NCI-H748 treated with DMSO at 0.1 percent for 48 hours (cell line): ENCODE measurements around the gene FAM228B.
A peak's percentile ranks its signal among the peaks of the same experiment; 100 is the strongest.
"Not testable (repeated sequence)": the region's sequence is repeated elsewhere in the genome, so short reads cannot be mapped to it uniquely, and the experiment has no call there.

Source experiments
- DNase-seq: peaks from one replicate; lab custom pipeline; 2025; lab: John Stamatoyannopoulos, UW

Gene FAM228B

GRCh38 chr2:24123195-24123921 is at the start of gene FAM228B, which contains the start of gene PFN4:
FAM228B (plus strand) TSS chr2:24123469; CDS start chr2:24124362, 893 bp downstream.
PFN4 (minus strand) TSS chr2:24123334; CDS start chr2:24122535, 799 bp downstream.
- DNase-seq, result peak; percentile 65

- no peak for DNase-seq
Observed at GRCh38 chr2:24073816-24074215, 49.5 kb upstream of the FAM228B start.

- DNase-seq, result no peak
Observed at GRCh38 chr2:24075259-24075658, 48.0 kb upstream of the FAM228B start.

DNA sequence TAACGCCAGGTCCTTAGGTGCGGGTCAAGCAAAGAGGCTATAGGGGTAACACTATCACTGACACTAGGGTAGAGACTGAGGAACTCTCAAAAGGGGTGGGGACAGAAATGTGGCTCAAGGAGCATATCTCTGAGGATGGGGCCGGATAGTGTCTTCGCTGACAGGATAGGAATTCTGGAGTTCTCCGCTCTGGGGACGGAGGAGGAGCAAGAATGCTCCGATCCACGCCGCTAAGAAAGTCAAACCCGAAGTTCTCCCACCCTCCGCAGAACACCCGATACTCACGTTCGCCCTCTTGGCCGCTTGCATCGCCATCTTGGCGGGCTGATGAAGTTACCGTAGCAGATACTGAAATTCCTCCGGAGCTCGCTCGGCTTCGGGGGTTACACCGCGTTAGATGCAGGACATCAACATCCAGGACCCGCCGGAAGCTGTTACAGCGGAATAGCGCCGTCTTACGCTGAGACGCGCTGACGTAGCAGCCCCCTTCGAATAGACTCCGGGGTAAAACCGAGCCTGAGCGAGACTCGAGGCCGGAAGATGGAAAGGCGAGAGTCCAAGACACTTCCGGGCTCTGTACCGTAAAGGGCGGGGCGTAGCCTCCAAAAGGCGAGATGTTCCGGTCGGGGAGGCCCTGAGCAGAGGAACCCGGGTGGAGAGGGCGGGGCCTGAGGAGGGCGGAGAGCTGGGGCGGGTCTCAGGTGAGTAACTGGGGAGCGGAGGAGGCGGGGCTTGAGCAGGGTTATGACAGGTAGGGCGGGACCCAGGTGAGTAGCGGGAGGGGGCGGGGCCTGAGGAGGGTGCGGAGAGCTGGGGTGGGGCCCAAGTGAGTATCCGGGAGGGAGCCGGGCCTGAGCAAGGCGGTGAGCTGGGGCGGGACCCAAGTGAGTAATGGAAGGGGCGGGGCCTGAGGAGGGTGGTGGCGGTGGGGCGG is 47.1 kb upstream of the FAM228B start, which contains the start of gene SF3B6:
Gene SF3B6 (minus strand): TSS at position 412 of the 934 bp plus-strand sequence. CDS start 97 bp downstream, at position 315.
- peak; percentile 99 for DNase-seq

- DNase-seq, result no peak
Observed at GRCh38 chr2:24076849-24077534, 46.3 kb upstream of the FAM228B start.

DNA sequence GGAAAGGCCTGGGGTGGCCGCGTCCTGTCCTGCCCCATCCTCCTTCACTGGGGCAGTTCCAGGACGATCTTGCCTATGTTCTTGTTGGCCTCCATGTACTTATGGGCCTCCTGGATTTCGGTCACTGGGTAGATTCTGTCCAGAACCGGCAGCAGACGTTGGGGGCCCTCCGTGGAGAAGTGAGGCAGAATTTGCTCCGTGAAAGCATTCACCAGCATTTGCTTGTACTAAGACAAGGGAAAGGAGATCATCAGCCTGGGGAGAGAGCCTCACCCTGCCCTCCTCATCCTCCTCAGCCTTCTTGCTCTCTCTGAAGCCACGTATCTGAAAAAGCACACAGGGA is 45.8 kb upstream of the FAM228B start:
- no peak for DNase-seq

DNA sequence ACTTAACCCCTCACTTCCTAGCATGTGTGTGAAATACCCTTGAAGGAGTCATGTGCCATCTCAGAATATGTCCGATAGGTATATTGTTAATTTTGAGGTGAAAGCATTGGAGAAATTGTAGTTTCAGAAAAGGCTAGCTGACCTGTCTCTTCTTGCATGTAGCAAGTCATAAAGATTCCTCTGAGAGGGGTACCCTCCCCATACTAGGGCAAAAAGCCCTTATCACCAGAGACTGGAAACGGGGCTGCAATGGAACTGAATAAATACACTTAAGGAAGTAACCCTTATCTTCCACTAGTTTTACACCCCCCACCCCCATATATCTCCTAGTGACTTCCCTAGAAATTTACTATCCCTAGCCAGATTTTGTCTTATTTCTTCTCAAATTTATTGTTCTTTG is 45.4 kb upstream of the FAM228B start:
- no peak for DNase-seq

DNA sequence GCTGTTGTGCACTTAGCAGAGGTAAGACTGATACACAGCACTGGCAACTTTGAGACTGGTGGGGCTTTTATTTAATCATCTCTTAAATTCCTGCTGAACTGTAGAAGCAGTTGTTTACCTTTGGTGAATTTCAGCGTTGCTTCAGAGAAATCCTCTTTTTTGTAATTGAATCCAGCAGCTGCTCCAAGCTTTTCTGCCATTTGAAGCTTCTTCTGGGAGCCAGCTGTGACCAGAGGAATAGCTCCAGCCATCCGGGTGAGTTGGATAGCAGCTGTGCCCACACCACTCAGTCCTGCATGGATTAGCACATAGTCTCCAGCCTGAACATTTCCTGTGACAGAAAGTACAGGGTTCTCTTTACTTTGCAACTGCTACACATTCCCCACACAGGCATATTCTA is 42.6 kb upstream of the FAM228B start:
- DNase-seq, result no peak

DNA sequence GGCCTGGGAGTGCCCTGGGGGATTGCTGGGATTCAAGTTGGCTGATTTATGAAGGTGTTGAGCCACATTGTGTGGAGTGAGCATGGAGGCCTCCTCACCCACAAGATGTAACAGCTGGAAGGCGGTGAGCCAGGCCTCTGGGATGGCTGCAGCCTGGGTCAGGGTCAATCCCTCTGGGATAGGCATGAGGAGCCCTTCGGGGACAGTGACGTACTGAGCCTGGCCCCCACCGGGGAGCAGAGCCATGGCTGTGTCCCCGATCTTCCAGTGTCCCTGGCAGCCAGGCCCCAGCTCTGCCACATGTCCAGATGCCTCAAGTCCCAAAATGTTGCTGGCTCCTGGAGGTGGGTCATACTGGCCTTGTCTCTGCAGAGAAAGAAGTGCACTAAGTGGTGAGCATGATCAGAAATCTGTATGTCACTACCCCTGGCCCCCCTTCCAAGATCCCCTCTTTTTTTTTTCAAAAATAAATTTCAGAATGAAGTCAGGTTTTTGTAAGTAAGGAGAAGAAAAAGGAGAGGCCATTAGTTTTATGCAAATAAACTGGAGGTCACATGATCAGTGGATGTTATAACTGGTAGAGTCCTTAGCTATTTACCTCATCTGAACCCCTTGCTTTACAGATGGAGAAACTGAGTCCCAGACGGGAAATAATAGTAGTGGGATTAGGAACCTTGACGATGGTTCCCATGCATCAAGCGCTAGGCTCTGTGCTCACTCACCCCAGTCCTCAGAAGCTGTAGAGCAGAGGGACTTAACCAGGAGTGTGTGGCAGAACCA is 40.3 kb upstream of the FAM228B start:
- DNase-seq, result no peak

DNA sequence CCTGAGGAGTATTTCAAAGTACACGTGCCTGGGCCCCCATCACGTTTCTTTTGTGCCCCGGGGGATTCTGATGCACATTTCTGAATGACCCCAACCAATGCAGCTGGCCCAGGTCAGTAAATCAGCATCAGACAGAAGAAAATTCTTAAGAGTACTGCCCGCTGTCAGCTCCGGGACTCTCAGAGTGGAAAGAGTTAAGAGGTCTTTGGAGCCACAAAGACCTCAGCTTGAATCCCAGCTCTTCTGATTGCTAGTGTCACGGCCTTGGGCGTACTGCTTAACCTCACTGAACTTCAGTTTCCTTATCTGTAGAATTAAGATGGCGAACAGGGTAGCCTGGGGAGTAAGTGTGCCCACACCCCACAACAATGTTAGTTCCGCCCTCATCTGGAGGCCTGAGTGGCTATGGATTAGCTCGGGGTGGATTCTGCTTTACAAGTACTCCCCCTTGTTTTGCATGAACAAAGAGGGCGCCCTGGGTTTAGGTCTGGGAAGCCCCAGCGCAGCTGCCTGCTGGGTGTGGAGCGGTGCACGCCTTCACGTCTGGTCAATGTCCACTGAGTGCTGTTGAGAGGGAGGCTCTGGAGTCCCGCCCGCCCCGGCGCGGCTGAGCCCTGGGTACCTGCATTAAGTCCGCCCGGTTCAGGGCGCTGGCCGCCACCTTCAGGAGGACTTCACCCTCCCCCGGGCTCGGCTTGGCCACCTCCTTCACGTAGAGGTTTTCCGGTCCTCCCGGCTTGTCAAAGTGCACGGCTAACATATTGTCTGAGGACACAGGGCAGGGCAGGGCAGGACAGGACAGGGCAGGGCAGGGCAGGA is 39.5 kb upstream of the FAM228B start:
- DNase-seq, result peak; percentile 76

DNA sequence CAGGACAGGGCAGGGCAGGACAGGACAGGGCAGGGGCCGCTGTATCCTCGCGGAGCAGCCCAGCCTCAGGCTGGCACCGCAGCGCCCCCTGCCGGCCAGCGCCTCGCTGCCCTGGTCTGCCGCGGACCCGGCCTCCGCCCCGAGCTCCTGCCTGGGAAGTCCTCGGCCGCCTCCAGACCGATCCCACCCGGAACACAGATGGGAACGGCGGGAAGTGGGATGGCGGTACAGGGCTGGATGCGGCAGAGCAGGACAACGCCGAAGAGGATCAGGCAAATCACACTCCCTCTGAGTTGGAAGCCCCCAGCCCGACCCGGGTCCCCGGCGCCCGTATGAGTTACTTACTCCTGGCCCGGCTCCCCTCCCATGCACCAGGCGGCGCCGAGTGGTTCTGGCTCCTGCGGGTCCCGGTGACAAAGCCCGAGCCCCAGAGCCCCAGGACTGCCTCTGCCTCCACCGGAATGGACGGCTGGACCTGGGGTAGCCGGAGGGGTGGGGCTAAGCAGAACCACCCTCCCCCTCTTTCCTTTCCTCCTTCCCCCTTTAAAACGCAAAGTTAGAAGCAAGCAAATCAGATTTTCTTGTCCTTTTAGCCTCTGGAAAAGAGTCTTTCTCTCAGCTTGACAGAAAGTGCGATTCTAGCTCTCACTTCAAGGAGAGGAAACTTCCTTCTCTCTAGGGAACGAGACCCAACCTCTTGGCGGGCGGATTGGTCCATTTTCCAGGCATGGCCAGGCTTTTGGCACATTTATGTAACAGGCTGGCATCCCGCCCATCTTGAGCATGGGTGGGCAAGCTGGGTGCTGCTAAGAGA is 38.7 kb upstream of the FAM228B start, which contains the start of gene TP53I3:
Gene TP53I3 (minus strand): TSS at position 449 of the 814 bp plus-strand sequence. CDS start 508 bp downstream, outside the sequence.
- DNase-seq, result peak; percentile 83

GRCh38 chr2:24085200-24085489 is 38.1 kb upstream of the FAM228B start:
- no peak for DNase-seq

GRCh38 chr2:24086241-24086640 is 37.0 kb upstream of the FAM228B start:
- DNase-seq, result no peak

- no peak for DNase-seq
Observed at GRCh38 chr2:24087032-24087431, 36.2 kb upstream of the FAM228B start.

DNA sequence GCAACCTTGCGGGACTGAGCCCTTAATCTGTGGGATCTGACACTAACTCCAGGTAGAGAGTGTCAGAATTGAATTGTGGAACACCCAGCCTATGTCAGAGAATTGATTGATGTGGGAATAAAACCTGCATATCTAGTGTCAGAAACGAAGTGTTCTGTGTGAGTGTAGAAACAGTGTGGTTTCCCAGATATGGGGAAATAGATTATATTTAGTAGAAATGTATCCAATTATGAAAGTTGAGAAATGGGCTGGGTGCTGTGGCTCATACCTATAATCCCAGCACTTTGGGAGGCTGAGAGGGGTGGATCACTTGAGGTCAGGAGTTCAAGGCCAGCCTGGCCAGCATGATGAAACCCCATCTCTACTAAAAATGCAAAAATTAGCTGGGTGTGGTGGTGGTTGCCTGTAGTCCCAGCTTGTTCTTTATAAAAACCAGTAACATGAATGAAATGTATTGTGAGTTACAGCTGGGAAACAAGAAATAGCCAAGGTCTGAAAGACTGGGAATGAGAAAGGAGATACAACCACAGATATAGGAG is 34.4 kb upstream of the FAM228B start:
- DNase-seq, result no peak

DNA sequence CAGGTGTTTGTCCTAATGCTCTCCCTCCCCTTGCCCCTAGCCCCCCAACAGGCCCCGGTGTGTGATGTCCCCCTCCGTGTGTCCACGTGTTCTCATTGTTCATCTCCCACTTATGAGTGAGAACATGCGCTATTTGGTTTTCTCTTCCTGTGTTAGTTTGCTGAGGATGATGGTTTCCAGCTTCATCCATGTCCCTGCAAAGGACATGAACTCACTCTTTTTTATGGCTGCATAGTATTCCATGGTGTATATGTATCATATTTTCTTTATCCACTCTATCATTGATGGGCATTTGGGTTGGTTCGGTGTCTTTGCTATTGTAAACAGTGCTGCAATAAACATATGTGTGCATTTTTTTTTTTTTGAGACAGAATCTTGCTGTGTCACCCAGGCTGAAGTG is 30.0 kb upstream of the FAM228B start:
- not testable (repeated sequence) for DNase-seq

- DNase-seq, result not testable (repeated sequence)
Observed at GRCh38 chr2:24095171-24095677, 28.0 kb upstream of the FAM228B start.

- not testable (repeated sequence) for DNase-seq
Observed at GRCh38 chr2:24100732-24101131, 22.5 kb upstream of the FAM228B start.

DNA sequence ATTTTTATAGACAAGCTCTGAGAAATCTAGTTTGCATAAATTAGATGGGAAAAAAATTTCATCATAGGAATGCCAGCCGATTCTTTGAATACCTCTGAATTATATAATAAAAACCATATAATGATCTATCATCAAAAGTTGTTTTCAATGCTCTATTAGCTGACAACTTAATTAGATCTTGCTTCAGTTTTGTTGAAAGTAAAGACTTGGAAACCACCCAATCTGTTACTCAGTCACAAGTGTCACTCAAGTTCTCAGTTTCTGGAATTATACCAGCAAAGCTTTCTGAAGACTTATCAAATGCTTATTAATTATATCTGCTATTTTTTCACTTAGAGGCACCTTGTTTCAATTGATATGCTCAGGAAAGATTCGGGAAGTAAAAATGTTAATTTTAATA is 21.3 kb upstream of the FAM228B start:
- DNase-seq, result no peak
